A172 (cell line): Measurements from ENCODE around the gene PGS1. TPM values are rescaled to one million over a fixed set of nuclear protein-coding genes. Genes with fewer than 3 reads are reported as not detected.

Source experiments
- DNase-seq: peaks from one replicate; pipeline ENCODE4 v3.0.0-alpha.2; 2015; ENCODE audit warnings: low spot score
- total RNA-seq: library from RNA; depleted of rRNA; stranded (reverse); fragments of >200 nt; shearing (Covaris generic); gene quantifications from 2 replicates; pipeline ENCODE4 v1.2.3, GENCODE V29; 2014

The PGS1 gene
- total RNA-seq, 1 experiment from 2014 or later = 25.6 TPM

DNA sequence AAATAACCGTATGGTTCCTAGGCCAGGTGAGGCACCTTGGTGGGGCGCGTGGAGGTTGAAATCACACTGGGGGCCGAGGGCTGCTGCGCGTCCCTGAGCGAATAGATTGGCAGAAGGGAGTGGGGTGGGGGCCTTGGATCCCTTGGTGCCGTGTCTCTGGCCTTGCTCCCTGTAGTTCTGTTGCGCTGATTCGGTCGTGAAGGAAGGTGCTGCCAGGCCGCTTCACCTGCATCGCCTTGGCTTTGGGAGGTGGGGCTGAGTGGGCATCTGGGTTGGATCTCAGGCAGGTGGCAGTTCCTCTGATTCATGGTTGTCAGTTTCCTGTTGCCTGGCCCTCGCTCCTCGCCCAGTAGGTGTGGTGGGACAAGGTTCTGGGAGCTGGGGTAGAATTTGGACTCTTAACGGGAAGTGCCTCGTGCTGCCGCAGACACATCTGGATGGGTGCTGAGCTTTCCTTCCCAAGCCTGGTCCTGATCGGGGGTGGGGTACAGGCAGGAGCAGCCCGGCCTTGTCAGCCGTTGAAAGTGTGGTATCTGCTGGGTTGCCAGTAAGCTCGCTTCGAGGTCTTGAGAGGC is 30.1 kb downstream of the PGS1 start:
- DNase-seq = no peak

- no peak for DNase-seq
These were observed 30.9 kb downstream of the PGS1 start for GRCh38 chr17:78409191-78409928.

DNA sequence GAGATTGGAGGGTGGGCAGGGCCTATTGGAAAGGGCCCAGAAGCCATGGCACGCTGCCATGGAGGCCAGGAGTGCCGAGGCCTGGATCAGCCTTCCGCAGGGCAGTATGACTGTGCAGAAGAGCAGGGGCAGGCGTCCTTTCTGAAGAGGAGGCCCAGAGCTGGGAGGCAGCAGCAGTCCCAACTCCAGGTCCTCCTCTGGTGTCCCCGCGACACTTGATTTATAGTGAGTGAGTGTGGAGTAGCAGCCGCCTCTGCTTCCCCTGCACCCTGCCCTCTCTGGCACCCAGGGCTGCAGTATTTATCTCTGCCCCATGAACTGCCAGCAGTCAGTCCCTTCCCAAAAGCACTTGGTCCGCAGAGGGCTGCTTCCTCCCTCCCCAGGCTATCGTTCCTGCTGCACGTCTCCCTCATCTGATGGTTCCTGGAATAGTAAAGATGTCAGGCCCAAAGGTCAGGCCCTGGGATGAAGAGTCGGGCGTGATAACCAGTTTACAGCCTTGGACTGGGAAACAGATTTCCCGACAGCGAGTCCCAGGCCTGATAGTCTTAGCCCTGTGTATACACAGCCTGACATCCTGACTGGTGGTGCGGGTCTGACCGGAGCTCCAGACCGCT is 32.9 kb downstream of the PGS1 start:
- no peak for DNase-seq

GRCh38 chr17:78412403-78412802 is 34.0 kb downstream of the PGS1 start:
- DNase-seq = no peak

- DNase-seq = no peak
These were observed 36.0 kb downstream of the PGS1 start for GRCh38 chr17:78414178-78415162.

GRCh38 chr17:78415821-78416711 is 37.6 kb downstream of the PGS1 start:
- peak; percentile 54 for DNase-seq

DNA sequence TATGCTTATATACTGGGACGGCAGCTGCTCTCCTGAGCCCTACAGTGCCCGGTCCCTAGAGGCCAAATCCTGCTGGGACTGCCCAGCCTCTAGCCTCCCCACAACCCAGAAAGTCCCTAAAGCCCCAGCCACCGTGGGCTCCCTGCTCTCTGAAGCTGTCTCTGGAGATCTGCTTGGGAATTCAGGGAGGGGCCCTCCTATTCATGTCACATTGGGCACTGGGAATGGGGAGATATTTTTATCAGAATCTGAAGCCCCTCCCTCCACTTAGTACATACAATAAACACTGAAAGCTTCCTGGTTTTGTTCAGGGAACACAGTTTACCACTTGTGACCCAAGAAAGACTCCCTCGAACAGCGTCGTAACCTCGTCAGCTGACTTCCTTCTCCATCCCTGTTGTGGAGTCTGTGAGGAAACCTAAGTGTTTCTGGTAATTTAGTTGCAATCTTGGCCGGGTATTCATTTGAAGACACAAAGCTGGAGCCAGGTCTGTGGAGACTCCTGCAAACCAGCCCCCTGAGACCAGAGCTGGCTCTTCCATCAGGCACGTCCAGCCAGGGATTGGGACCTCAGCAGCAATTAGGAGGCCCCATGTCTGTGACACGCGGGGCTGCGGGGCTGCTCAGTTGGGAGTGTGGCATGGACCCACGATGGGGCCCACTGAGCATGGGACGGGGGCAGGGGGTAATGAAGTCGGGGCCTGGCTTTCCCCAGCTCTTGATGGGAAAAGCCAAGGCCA is 38.5 kb downstream of the PGS1 start:
- no peak for DNase-seq

- no peak for DNase-seq
These were observed 39.1 kb downstream of the PGS1 start for GRCh38 chr17:78417531-78417909.

DNA sequence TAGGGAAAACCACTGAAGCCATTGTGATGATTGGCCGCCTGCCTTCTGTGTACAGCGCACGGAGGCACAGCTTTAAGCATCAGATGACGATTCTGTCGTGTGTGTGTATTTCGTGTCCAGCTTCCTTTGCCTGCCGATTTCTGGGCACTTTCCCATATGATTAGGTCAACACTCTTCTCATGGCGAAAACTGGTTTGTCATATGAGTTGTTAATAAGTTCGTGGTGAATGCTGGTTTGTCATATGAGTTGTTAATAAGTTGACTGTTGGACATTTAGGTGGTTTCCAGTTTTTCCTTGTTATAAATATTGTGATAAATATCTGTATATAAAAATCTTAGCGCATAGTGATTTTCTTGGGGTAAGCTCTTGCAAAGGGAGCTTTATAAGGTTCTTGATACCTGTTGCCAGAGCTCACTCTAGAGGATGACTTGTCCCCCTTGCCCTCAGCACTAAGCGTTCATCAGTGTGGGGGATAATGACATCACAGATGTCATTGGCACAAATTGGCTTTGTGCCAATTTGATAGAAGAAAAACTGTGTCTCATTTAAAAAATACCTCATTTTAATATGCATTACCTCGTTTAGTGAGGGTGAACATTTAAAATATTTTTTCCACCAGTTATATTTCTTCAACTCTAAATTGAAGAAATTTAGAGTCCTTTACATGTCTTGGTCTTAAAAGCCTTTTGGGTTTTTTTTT is 40.0 kb downstream of the PGS1 start:
- DNase-seq = no peak

- no peak for DNase-seq
These were observed 41.7 kb downstream of the PGS1 start for GRCh38 chr17:78419970-78420815.

- DNase-seq = no peak
These were observed 42.7 kb downstream of the PGS1 start for GRCh38 chr17:78421084-78421533.

- DNase-seq = peak; percentile 78
These were observed 43.3 kb downstream of the PGS1 start for GRCh38 chr17:78421534-78422266.

DNA sequence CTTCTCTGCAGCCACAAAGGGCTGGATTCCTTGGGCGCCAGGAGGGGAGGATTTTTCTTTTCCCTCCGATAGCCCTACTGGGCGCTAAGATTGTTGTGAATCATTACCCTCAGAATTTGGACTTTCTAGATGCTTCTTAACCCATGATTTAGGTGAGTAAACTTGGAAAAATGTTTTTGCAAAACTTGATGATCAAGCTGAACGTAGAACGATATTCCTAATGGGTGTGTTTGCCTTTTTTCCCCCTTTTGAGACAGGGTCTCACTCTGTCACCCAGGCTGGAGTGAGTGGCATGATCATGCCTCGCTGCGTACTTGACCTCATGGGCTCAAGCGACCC is 43.8 kb downstream of the PGS1 start:
- DNase-seq = no peak

- no peak for DNase-seq
These were observed 44.6 kb downstream of the PGS1 start for GRCh38 chr17:78422872-78423588.

GRCh38 chr17:78423961-78424675 is 45.7 kb downstream of the PGS1 start:
- no peak for DNase-seq

GRCh38 chr17:78425429-78425828 is 47.0 kb downstream of the PGS1 start:
- no peak for DNase-seq
